ENCODE data around the gene SH3RF1.
A peak's percentile ranks its signal among the peaks of the same experiment; 100 is the strongest.

The SH3RF1 gene

GRCh38 chr4:169158046-169158445 is 112.7 kb downstream of the SH3RF1 start:
- no peak for DNase-seq

GRCh38 chr4:169156392-169156791 is 114.4 kb downstream of the SH3RF1 start:
- no peak for DNase-seq

GRCh38 chr4:169154121-169154520 is 116.6 kb downstream of the SH3RF1 start:
- no peak for DNase-seq

GRCh38 chr4:169153481-169154087 is 117.2 kb downstream of the SH3RF1 start:
- DNase-seq = no peak

- no peak for DNase-seq
Observed at GRCh38 chr4:169152899-169153298, 117.9 kb downstream of the SH3RF1 start.

GRCh38 chr4:169152098-169152497 is 118.7 kb downstream of the SH3RF1 start:
- no peak for DNase-seq

GRCh38 chr4:169151671-169152070 is 119.1 kb downstream of the SH3RF1 start:
- no peak for DNase-seq

GRCh38 chr4:169150806-169151205 is 120.0 kb downstream of the SH3RF1 start:
- no peak for DNase-seq

GRCh38 chr4:169148885-169149284 is 121.9 kb downstream of the SH3RF1 start:
- DNase-seq = no peak

- no peak for DNase-seq
Observed at GRCh38 chr4:169147191-169147590, 123.6 kb downstream of the SH3RF1 start.

GRCh38 chr4:169144061-169144600 is 126.6 kb downstream of the SH3RF1 start:
- DNase-seq = peak; percentile 9

GRCh38 chr4:169143335-169143734 is 127.4 kb downstream of the SH3RF1 start:
- DNase-seq = no peak

- no peak for DNase-seq
Observed at GRCh38 chr4:169142906-169143305, 127.8 kb downstream of the SH3RF1 start.

- DNase-seq = peak; percentile 32
Observed at GRCh38 chr4:169142391-169142790, 128.4 kb downstream of the SH3RF1 start.

GRCh38 chr4:169139021-169139420 is 131.7 kb downstream of the SH3RF1 start:
- no peak for DNase-seq

- no peak for DNase-seq
Observed at GRCh38 chr4:169137558-169137920, 133.2 kb downstream of the SH3RF1 start.

- no peak for DNase-seq
Observed at GRCh38 chr4:169136796-169137557, 133.8 kb downstream of the SH3RF1 start.

- DNase-seq = no peak
Observed at GRCh38 chr4:169136330-169136729, 134.4 kb downstream of the SH3RF1 start.

- DNase-seq = no peak
Observed at GRCh38 chr4:169135776-169136175, 135.0 kb downstream of the SH3RF1 start.

- DNase-seq = no peak
Observed at GRCh38 chr4:169133932-169134331, 136.8 kb downstream of the SH3RF1 start.

- DNase-seq = no peak
Observed at GRCh38 chr4:169132561-169133305, 138.0 kb downstream of the SH3RF1 start.

- no peak for DNase-seq
Observed at GRCh38 chr4:169131556-169132208, 139.1 kb downstream of the SH3RF1 start.

GRCh38 chr4:169128902-169129301 is 141.9 kb downstream of the SH3RF1 start:
- no peak for DNase-seq

All from NCI-H526 treated with DMSO at 0.1 percent for 48 hours (cell line).